Upper lobe of left lung (tissue), 6 donors: Measurements from ENCODE around the gene MAP1LC3A. TPM values are rescaled to one million over a fixed set of nuclear protein-coding genes. Genes with fewer than 3 reads are reported as not detected.
A peak's percentile ranks its signal among the peaks of the same experiment; 100 is the strongest.

Source experiments
- ATAC-seq, 2 donors: fragments of 200-7000 bp; cut with Tn5 transposase; one replicate each; pipeline ENCODE4 v1.9.1; 2022; ENCODE audit warnings: mild to moderate bottlenecking in 2 of 2, moderate library complexity in 2 of 2; ENCODE audit not compliant: low FRiP score in 2 of 2
- DNase-seq, 2 donors: peaks; one replicate each; pipeline ENCODE4 v3.0.0-alpha.2; 2019 to 2020
- H3K27ac ChIP-seq, 4 donors: fragments of 200-600 bp; sonication (generic); one replicate each; pipeline ENCODE4 v1.5.1; 2016 to 2019
- H3K27me3 ChIP-seq, 4 donors: fragments of 200-600 bp; sonication (generic); one replicate each; pipeline ENCODE4 v1.5.1; 2017 to 2019
- H3K36me3 ChIP-seq, 4 donors: fragments of 200-600 bp; sonication (generic); one replicate each; pipeline ENCODE4 v1.5.1; 2016 to 2019
- H3K4me1 ChIP-seq, 4 donors: fragments of 200-600 bp; sonication (generic); one replicate each; pipeline ENCODE4 v1.5.1; 2018 to 2019
- H3K4me3 ChIP-seq, 4 donors: fragments of 200-600 bp; sonication (generic); one replicate each; pipeline ENCODE4 v1.5.1; 2017 to 2019; ENCODE audit warnings: mild to moderate bottlenecking in 2 of 4, moderate library complexity in 1 of 4
- H3K9me3 ChIP-seq, 4 donors: fragments of 200-600 bp; sonication (generic); one replicate each; pipeline ENCODE4 v1.5.1; 2018 to 2019
- CTCF ChIP-seq, 6 experiments: fragments of 450-650 bp in 4 of 6; fragments of 200-600 bp in 2 of 6; sonication (generic) in 2 of 6; IDR thresholded peaks; one replicate each; pipeline ENCODE4 v1.5.1; 2016 to 2019; ENCODE audit warnings: antibody characterized with exemption in 6 of 6
- EP300 ChIP-seq, 4 donors: sonication (generic); formaldehyde crosslinking; IDR thresholded peaks; one replicate each; pipeline ENCODE4 v1.5.1; 2017; ENCODE audit warnings: antibody characterized with exemption in 4 of 4, control low read depth in 2 of 4
- POLR2A ChIP-seq, 4 donors: fragments of 450-650 bp; IDR thresholded peaks; one replicate each; pipeline ENCODE4 v1.5.1; 2016 to 2017; ENCODE audit warnings: antibody characterized with exemption in 4 of 4, mild to moderate bottlenecking in 2 of 4
- POLR2AphosphoS5 ChIP-seq, 2 donors: sonication (generic); formaldehyde crosslinking; IDR thresholded peaks; one replicate each; pipeline ENCODE4 v1.5.1; 2017; ENCODE audit warnings: antibody characterized with exemption in 2 of 2
- WGBS, 2 donors: methylation state at CpG; one replicate each; pipeline ENCODE4 v1.1.5; 2017 to 2018; 5-methylcytosine and 5-hydroxymethylcytosine counted together
- total RNA-seq, 6 donors: library from RNA; depleted of rRNA in 4 of 6; stranded (reverse); fragments of >200 nt in 4 of 6; gene quantifications; one replicate each; pipeline versions ENCODE4 v1.1.0 to v1.2.1, GENCODE V29; 2016 to 2021
- donor health status: DM: no; HTN: no; CAD: no; lungs with moderate emphysema.
- donor health status: DM: no; HTN: yes; CAD: no; lungs with severe emphysema.

Gene MAP1LC3A
- total RNA-seq, 6 donors from 2014 or later, result 41.9 to 148 (median 71.8) TPM

- TF ChIP-seq POLR2A (IDR thresholded peaks at IDR 0.05) (no peak), POLR2AphosphoS5 (IDR thresholded peaks at IDR 0.05) (no peak), EP300 (IDR thresholded peaks at IDR 0.05) (no peak), CTCF (IDR thresholded peaks at IDR 0.05) (no peak)
- peak overlapping the region in 1 of 4 donors; percentile 7 for H3K27ac ChIP-seq
- H3K4me3 ChIP-seq, result no peak overlapping the region
- H3K4me1 ChIP-seq, result peaks cover 9 to 18% (median 9%) of the 10 kb centered on the region in 4 donors
- ATAC-seq, result no peak
- DNase-seq, result no peak
- no peaks in the 10 kb centered on the region for H3K27me3 ChIP-seq
- no peaks in the 10 kb centered on the region for H3K9me3 ChIP-seq
- H3K36me3 ChIP-seq, result no peaks in the 10 kb centered on the region
- WGBS, 2 donors, result 86 to 88% methylated on average over 10 of the region's 10 CpGs
Measured at GRCh38 chr20:34561661-34562060, 3.1 kb downstream of the MAP1LC3A start.

GRCh38 chr20:34562641-34563040 lies 4.1 kb downstream of the MAP1LC3A start:
- TF ChIP-seq CTCF (IDR thresholded peaks at IDR 0.05) (peak in 5 of 6 experiments; percentile 16 to 56 (median 25)), POLR2A (IDR thresholded peaks at IDR 0.05) (no peak)
- H3K4me1 ChIP-seq, result peaks cover 8 to 16% (median 9%) of the 10 kb centered on the region in 4 donors
- ATAC-seq (no peak), DNase-seq (no peak)
- H3K9me3 ChIP-seq, result no peaks in the 10 kb centered on the region
- no peaks in the 10 kb centered on the region for H3K27me3 ChIP-seq
- no peaks in the 10 kb centered on the region for H3K36me3 ChIP-seq
- 68 to 80% methylated on average over 5 of the region's 5 CpGs for WGBS, 2 donors
- H3K27ac ChIP-seq, result no peak overlapping the region
- no peak overlapping the region for H3K4me3 ChIP-seq

GRCh38 chr20:34564833-34565232 lies 6.3 kb downstream of the MAP1LC3A start:
- Histone ChIP-seq H3K36me3 (no peaks in the 10 kb centered on the region), H3K4me1 (peaks cover 0 to 15% (median 1%) of the 10 kb centered on the region in 4 donors), H3K27me3 (no peaks in the 10 kb centered on the region), H3K27ac (no peak overlapping the region), H3K9me3 (no peaks in the 10 kb centered on the region), H3K4me3 (no peak overlapping the region)
- 77 to 79% methylated on average over 6 to 7 of the region's 7 CpGs for WGBS, 2 donors
- DNase-seq, result no peak
- TF ChIP-seq EP300 (IDR thresholded peaks at IDR 0.05) (no peak), CTCF (IDR thresholded peaks at IDR 0.05) (no peak)
- no peak for ATAC-seq

GRCh38 chr20:34566978-34567891 lies 8.7 kb downstream of the MAP1LC3A start:
- Histone ChIP-seq H3K36me3 (peaks cover 0 to 4% (median 0%) of the 10 kb centered on the region in 4 donors), H3K27me3 (no peaks in the 10 kb centered on the region), H3K4me3 (no peak overlapping the region), H3K27ac (peak overlapping the region in 3 of 4 donors; percentile 20 to 62 (median 44)), H3K4me1 (peaks cover 0 to 15% (median 7%) of the 10 kb centered on the region in 4 donors), H3K9me3 (no peaks in the 10 kb centered on the region)
- DNase-seq, result peak; percentile 58 to 81
- peak; percentile 48 to 87 for ATAC-seq
- no peak for TF ChIP-seq CTCF (IDR thresholded peaks at IDR 0.05)
- peak in 1 of 2 donors; percentile 46 for TF ChIP-seq POLR2AphosphoS5 (IDR thresholded peaks at IDR 0.05)
- TF ChIP-seq POLR2A (IDR thresholded peaks at IDR 0.05), result no peak
- no peak for TF ChIP-seq EP300 (IDR thresholded peaks at IDR 0.05)
- 64 to 71% methylated on average over 9 of the region's 9 CpGs for WGBS, 2 donors
